ENCODE results near the gene GDAP1L1.
"Not testable (repeated sequence)": the region's sequence is repeated elsewhere in the genome, so short reads cannot be mapped to it uniquely, and the experiment has no call there.

The GDAP1L1 gene

GRCh38 chr20:44254073-44254472 lies 7.0 kb downstream of the GDAP1L1 start:
- DNase-seq (ENCODE audit: low read depth in 2 of 2): no peak

- no peak for DNase-seq (ENCODE audit: low read depth in 2 of 2)
Measured at GRCh38 chr20:44255942-44256341, 8.8 kb downstream of the GDAP1L1 start.

DNA sequence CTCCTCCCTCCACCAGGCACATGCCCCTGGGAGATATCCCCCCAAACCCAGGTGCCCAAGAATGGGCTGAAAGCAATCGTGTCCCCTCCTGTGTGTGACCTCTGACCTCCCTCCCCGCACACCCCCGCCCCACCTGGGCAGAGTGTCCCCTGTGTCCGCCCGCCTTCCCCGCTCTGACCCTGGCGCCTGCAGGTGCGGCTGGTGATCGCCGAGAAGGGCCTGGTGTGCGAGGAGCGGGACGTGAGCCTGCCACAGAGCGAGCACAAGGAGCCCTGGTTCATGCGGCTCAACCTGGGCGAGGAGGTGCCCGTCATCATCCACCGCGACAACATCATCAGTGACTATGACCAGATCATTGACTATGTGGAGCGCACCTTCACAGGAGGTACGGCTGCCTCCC lies 9.9 kb downstream of the GDAP1L1 start:
- DNase-seq (ENCODE audit: low read depth in 2 of 2): no peak

- DNase-seq (ENCODE audit: low read depth in 2 of 2): no peak
Measured at GRCh38 chr20:44258226-44258890, 11.2 kb downstream of the GDAP1L1 start.

DNA sequence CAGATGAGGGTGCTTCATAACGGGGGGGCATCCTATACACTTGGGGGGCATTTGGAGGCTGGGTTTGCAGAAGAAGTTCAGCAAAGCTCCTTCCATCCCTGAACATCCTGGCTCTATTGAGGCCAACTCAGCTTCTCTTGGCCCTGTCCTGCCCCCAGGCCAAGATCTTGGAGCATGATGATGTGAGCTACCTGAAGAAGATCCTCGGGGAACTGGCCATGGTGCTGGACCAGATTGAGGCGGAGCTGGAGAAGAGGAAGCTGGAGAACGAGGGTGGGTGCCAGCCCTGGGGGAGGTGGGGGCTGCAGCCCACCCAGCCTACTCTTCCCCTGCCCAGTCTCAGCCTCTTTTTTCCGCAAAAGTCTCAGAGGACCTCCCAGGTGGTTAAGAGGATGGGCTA lies 17.2 kb downstream of the GDAP1L1 start:
- DNase-seq (ENCODE audit: low read depth in 2 of 2): no peak

- no peak for DNase-seq (ENCODE audit: low read depth in 2 of 2)
Measured at GRCh38 chr20:44268802-44269201, 21.7 kb downstream of the GDAP1L1 start.

GRCh38 chr20:44271915-44272663 lies 25.0 kb downstream of the GDAP1L1 start:
- DNase-seq (ENCODE audit: low read depth in 2 of 2): no peak

- no peak for DNase-seq (ENCODE audit: low read depth in 2 of 2)
Measured at GRCh38 chr20:44273231-44274215, 26.4 kb downstream of the GDAP1L1 start.

DNA sequence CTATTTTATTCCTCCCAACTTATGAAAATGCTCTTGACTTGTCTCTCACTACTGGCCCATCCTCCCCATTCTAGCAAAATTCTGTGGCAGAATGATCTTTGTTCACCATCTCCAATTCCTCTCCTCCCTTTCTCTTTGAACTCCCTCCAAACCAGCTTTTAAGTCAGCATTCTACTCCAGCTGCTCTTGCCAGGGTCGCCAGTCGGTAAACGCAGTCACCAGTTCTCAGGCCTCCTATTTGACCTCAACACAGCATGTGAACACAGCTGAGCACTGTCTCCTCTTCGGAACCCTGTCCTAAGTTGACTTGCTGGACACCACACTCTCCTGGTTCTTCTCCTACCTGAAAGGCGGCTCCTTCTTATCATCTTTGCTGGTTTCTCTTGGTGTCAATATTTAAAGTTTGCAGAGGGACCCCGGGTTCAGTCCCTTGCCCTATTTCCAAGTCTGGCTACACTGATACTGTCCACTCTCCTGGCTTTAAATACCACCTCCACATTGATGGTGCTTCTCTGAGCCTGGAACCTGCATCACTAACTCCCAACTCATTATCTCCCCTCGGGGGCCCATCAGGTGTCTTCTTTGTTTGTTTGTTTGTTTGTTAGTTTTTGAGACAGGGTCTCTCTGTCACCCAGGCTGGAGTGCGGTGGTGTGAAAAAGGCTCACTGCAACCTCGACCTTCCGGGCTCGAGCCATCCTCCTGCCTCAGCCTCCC lies 27.4 kb downstream of the GDAP1L1 start:
- no peak for DNase-seq (ENCODE audit: low read depth in 2 of 2)

- DNase-seq (ENCODE audit: low read depth in 2 of 2): peak; percentile 13 to 31
Measured at GRCh38 chr20:44279228-44279627, 32.1 kb downstream of the GDAP1L1 start.

GRCh38 chr20:44280387-44280786 lies 33.3 kb downstream of the GDAP1L1 start:
- DNase-seq (ENCODE audit: low read depth in 2 of 2): no peak

- no peak for DNase-seq (ENCODE audit: low read depth in 2 of 2)
Measured at GRCh38 chr20:44282192-44282591, 35.1 kb downstream of the GDAP1L1 start.

GRCh38 chr20:44284032-44284431 lies 36.9 kb downstream of the GDAP1L1 start:
- no peak for DNase-seq (ENCODE audit: low read depth in 2 of 2)

DNA sequence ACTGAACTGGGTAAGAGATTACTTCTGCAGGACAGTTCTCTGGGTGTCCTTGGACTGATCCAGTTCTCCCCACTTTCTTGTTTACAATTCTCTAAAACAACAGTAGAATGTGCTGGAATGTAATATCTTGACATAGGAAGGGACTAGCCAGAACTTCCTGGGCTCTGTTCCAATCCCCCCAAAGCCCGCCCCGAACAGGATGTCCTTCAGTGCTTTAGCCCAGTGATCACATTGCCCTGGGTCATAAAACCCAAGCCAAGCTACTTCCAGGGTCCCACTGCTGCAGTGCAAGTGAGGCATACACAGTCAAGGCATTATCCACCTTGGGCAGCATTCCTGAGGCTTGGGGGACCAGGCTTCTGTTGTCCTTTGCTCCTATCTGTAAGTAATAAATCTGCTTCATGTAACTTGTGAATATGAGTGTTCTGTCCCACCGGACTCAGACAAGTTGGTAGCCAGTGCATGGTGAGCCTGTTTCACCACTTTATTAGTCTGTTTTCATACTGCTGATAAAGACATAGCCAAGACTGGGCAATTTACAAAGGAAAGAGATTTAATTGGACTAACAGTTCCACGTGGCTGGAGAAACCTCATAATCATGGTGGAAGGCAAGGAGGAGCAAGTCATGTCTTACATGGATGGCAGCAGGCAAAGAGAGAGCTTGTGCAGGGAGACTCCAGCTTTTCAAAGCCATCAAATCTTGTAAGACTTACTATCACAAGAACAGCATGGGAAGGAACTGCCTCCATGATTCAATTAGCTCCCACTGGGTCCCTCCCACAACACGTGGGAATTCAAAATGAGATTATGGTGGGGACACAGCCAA lies 40.4 kb downstream of the GDAP1L1 start:
- no peak for DNase-seq (ENCODE audit: low read depth in 2 of 2)

DNA sequence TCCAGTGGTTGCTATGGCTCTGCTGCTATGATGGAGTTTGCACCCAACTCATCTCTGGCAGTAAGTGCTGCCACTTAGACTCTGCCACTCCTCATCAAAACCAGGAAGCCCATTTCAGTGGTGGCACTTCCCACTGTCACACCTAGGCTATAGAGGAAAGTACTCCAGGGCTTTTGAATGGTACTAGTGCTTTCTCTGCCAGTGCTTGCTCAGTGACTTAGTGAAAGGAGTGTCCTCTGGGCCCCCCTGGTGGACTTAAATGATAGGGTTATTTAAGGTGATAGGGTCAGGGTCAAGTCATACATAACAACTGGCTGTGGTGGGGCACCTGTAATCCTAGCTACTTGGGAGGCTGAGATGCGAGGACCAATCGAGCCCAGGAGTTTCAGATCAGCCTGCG lies 41.1 kb downstream of the GDAP1L1 start:
- DNase-seq (ENCODE audit: low read depth in 2 of 2): no peak

DNA sequence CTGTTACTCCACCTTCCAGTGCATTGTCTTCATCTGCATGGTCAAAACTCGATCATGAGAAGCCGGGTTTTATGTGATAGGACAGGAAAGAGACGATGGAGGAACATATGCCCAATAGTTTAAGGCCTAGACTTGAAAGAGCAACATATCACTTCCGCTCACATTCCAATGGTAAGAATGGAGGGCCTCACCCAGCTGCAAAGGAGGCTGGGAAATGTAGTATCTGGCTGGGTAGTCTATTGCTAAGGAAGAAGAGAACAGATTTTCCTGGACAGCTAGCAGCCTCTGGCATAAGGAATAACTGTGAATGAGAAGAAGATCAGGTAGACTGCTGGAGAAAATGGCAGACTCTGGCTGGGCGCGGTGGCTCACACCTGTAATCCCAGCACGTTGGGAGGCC lies 44.6 kb downstream of the GDAP1L1 start:
- no peak for DNase-seq (ENCODE audit: low read depth in 2 of 2)

DNA sequence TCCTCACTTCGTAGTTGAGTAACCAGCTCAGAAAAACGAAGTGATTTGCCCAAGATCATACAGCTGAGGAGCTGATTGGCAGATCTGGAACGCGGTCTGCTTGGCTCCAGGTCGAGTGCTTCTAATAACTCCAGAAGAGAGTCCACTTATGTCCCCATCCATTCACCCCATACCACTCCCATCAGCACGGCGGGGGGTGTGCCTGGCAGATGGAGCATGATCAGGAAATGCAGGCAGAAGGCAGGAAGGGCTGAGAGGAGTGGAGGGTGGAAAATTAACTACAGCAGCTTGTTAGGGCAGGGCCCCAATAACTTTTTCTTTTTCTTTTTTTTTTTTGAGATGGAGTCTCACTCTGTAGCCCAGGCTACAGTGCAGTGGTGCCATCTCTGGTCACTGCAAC lies 48.9 kb downstream of the GDAP1L1 start:
- no peak for DNase-seq (ENCODE audit: low read depth in 2 of 2)

GRCh38 chr20:44297721-44298120 lies 50.6 kb downstream of the GDAP1L1 start:
- DNase-seq (ENCODE audit: low read depth in 2 of 2): no peak

- not testable (repeated sequence) for DNase-seq (ENCODE audit: low read depth in 2 of 2)
Measured at GRCh38 chr20:44299011-44299535, 52.0 kb downstream of the GDAP1L1 start.

- DNase-seq (ENCODE audit: low read depth in 2 of 2): no peak
Measured at GRCh38 chr20:44301285-44301684, 54.2 kb downstream of the GDAP1L1 start.

Measured in fibroblast of skin of left biceps (primary cell).